Testis (tissue), 2 donors: Measurements from ENCODE around the gene ERC2.

Source experiments
- POLR2A ChIP-seq: fragments of 450-650 bp; IDR thresholded peaks from one replicate; pipeline ENCODE4 v1.6.1; 2017; ENCODE audit warnings: antibody characterized with exemption, mild to moderate bottlenecking, moderate library complexity
- TF ChIP-seq, protein P1 (sequence below), 3 experiments: fragments of 450-650 bp in 2 of 3; fragments of 200-600 bp in 1 of 3; sonication (generic) in 1 of 3; IDR thresholded peaks; one replicate each; pipeline ENCODE4 v1.5.1; 2016 to 2019; ENCODE audit warnings: antibody characterized with exemption in 3 of 3, mild to moderate bottlenecking in 2 of 3, moderate library complexity in 1 of 3

DNA sequence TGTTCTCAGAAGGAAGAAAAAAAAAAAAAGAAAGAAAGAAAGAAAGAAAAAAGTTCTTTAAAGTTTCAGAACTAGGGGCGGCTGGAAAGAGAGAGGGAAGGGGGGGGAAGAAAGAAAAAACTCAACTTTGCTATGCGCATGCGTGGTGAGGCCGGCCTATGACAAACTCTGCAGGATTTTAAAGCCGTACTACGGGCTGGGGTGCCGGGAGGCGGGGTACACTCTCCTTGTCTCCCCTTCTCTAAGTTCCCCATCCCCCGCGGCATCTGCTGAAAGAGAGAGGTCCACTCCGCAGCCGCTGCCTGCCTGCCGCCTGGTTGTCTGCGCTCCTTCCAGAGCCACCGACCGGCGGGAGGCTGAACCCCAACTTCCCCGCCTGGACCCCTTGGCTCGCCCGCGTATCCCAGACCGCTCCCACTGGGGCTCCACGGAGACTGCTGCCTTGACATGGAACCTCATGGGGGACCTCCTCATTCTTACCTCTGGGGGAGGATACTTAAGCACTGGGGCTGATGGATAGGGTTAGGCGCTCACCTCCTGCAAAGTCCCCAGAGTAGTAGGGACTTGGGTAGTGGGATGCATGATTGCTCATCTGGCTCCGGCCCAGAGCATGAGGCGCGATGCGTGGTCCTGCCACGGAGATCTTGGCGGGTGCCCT is 979.7 kb downstream of the ERC2 start:
- TF ChIP-seq, protein P1, sequence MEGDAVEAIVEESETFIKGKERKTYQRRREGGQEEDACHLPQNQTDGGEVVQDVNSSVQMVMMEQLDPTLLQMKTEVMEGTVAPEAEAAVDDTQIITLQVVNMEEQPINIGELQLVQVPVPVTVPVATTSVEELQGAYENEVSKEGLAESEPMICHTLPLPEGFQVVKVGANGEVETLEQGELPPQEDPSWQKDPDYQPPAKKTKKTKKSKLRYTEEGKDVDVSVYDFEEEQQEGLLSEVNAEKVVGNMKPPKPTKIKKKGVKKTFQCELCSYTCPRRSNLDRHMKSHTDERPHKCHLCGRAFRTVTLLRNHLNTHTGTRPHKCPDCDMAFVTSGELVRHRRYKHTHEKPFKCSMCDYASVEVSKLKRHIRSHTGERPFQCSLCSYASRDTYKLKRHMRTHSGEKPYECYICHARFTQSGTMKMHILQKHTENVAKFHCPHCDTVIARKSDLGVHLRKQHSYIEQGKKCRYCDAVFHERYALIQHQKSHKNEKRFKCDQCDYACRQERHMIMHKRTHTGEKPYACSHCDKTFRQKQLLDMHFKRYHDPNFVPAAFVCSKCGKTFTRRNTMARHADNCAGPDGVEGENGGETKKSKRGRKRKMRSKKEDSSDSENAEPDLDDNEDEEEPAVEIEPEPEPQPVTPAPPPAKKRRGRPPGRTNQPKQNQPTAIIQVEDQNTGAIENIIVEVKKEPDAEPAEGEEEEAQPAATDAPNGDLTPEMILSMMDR (IDR thresholded peaks at IDR 0.05) = no peak
- no peak for TF ChIP-seq POLR2A
